HG03159 (cell line): ENCODE measurements around the gene ZMYND19.
"Not testable (repeated sequence)": the region's sequence is repeated elsewhere in the genome, so short reads cannot be mapped to it uniquely, and the experiment has no call there.

ENCODE experiments used
- ATAC-seq: cut with Tn5 transposase; IDR thresholded peaks from one replicate; pipeline ENCODE4 v1.9.1; 2021; ENCODE audit warnings: mild to moderate bottlenecking, moderate library complexity; ENCODE audit not compliant: unreplicated experiment

ZMYND19 gene

DNA sequence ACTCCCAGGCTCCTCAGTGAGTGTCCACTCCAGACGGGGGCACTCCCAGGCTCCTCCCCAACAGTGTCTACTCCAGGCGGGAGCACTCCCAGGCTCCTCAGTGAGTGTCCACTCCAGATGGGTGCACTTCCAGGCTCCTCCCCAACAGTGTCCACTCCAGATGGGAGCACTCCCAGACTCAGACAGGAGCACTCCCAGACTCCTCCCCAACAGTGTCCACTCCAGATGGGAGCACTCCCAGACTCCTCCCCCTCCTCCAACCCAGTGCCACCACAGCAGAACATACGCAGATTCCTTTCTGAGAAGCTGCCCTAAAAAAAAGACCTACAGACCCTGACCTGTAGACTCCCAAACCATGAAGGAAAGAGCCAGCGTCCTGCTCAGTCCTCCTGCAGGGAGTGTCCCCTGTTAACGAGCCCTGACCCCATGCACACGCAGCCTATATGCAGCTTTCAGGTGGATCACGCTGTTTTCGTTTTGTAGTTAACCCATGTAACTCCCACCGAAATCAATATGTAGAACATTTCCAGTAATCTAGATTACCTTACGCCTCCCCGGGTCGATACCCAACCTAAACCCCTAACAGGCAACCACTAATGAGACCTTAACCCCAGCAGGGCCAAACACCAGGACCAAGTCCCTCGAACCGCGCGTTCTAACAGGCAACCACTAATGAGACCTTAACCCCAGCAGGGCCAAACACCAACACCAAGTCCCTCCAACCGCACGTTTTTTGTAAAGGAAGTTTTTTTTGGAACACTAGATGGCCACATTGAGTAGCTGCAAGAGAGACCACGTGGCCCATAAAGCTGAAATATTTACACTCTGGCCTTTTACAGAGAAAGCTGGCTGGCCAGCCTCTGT is 55.8 kb downstream of the ZMYND19 start:
- no peak for ATAC-seq

DNA sequence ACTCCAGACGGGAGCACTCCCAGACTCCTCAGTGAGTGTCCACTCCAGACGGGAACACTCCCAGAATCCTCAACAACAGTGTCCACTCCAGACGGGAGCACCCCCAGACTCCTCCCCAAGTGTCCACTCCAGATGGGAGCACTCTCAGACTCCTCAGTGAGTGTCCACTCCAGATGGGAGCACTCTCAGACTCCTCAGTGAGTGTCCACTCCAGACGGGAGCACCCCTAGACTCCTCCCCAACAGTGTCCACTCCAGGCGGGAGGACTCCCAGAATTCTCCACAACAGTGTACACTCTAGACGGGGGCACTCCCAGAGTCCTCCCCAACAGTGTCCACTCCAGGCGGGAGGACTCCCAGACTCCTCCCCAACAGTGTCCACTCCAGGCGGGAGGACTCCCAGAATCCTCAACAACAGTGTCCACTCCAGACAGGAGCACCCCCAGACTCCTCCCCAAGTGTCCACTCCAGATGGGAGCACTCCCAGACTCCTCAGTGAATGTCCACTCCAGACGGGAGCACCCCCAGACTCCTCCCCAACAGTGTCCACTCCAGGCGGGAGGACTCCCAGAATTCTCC is 57.3 kb downstream of the ZMYND19 start:
- ATAC-seq: not testable (repeated sequence)
